Skeletal muscle tissue (tissue), 5 donors: Measurements from ENCODE around the gene PRPF39. TPM values are rescaled to one million over a fixed set of nuclear protein-coding genes. Genes with fewer than 3 reads are reported as not detected.
A peak's percentile ranks its signal among the peaks of the same experiment; 100 is the strongest.

Experiments
- H3K27ac ChIP-seq: one replicate; pipeline ENCODE4 v1.7.0; 2013; ENCODE audit warnings: mild to moderate bottlenecking, low read depth, low read length, inconsistent platforms
- H3K27me3 ChIP-seq, 3 donors: one replicate each; pipeline ENCODE4 v1.7.0; 2013; ENCODE audit warnings: low read length in 3 of 3; ENCODE audit not compliant: control insufficient read depth in 3 of 3, insufficient read depth in 3 of 3
- H3K36me3 ChIP-seq, 3 donors: one replicate each; pipeline ENCODE4 v1.7.0; 2013; ENCODE audit warnings: low read length in 3 of 3; ENCODE audit not compliant: control insufficient read depth in 3 of 3, insufficient read depth in 3 of 3
- H3K4me1 ChIP-seq, 3 donors: one replicate each; pipeline ENCODE4 v1.7.0; 2013; ENCODE audit warnings: low read length in 3 of 3, mild to moderate bottlenecking in 3 of 3; ENCODE audit not compliant: control insufficient read depth in 3 of 3, insufficient read depth in 3 of 3
- H3K4me3 ChIP-seq, 3 donors: one replicate each; pipeline ENCODE4 v1.7.0; 2013; ENCODE audit warnings: low read length in 3 of 3
- H3K9ac ChIP-seq, 3 donors: one replicate each; pipeline ENCODE4 v1.7.0; 2013; ENCODE audit warnings: low read length in 3 of 3, mild to moderate bottlenecking in 3 of 3, moderate library complexity in 2 of 3, low read depth in 1 of 3
- H3K9me3 ChIP-seq, 3 donors: one replicate each; pipeline ENCODE4 v1.7.0; 2013; ENCODE audit warnings: low read length in 3 of 3; ENCODE audit not compliant: control insufficient read depth in 3 of 3
- small RNA-seq: library from RNA; depleted of rRNA; stranded (forward); fragments of <200 nt; gene quantifications from one replicate; pipeline ENCODE3, GENCODE V24; 2014
- total RNA-seq: library from RNA; depleted of rRNA; stranded (reverse); fragments of >200 nt; gene quantifications from one replicate; pipeline ENCODE4 v1.2.3, GENCODE V29; 2014
- donor health status: Osteomylitis.

PRPF39 gene
- total RNA-seq, 1 donor from 2014 or later = 33.9 TPM

- no peaks in the 10 kb centered on the region for H3K27me3 ChIP-seq
- no peaks in the 10 kb centered on the region for H3K4me1 ChIP-seq
- no peak overlapping the region for H3K27ac ChIP-seq
- peaks cover 0 to 4% (median 0%) of the 10 kb centered on the region in 3 donors for H3K36me3 ChIP-seq
- no peaks in the 10 kb centered on the region for H3K9me3 ChIP-seq
- no peak overlapping the region for H3K9ac ChIP-seq
- no peak overlapping the region for H3K4me3 ChIP-seq
Measured at GRCh38 chr14:45145214-45145613, 61.3 kb downstream of the PRPF39 start.

GRCh38 chr14:45149602-45150001 is 65.7 kb downstream of the PRPF39 start:
- no peak overlapping the region for H3K4me3 ChIP-seq
- no peaks in the 10 kb centered on the region for H3K27me3 ChIP-seq
- H3K9me3 ChIP-seq = no peaks in the 10 kb centered on the region
- H3K27ac ChIP-seq = no peak overlapping the region
- H3K4me1 ChIP-seq = no peaks in the 10 kb centered on the region
- no peak overlapping the region for H3K9ac ChIP-seq
- peaks cover 0 to 4% (median 0%) of the 10 kb centered on the region in 3 donors for H3K36me3 ChIP-seq

GRCh38 chr14:45150386-45150890 is 66.5 kb downstream of the PRPF39 start:
- Histone ChIP-seq H3K9ac (no peak overlapping the region), H3K27ac (no peak overlapping the region), H3K9me3 (no peaks in the 10 kb centered on the region), H3K36me3 (peaks cover 0 to 4% (median 0%) of the 10 kb centered on the region in 3 donors), H3K27me3 (no peaks in the 10 kb centered on the region), H3K4me1 (no peaks in the 10 kb centered on the region), H3K4me3 (no peak overlapping the region)

GRCh38 chr14:45156067-45156466 is 72.2 kb downstream of the PRPF39 start:
- Histone ChIP-seq H3K9me3 (no peaks in the 10 kb centered on the region), H3K36me3 (no peaks in the 10 kb centered on the region), H3K27me3 (no peaks in the 10 kb centered on the region), H3K4me3 (no peak overlapping the region), H3K4me1 (no peaks in the 10 kb centered on the region), H3K27ac (no peak overlapping the region), H3K9ac (no peak overlapping the region)

Small RNA genes within 50 kb of the gene (small RNA-seq; reads per million reads assigned to genes)
- 0.14 reads per million for gene RF00151
- 1,805 reads per million, percentile 99 among the genes with 10 or more reads in this experiment for gene SNORD127

Other genes starting within 250 kb of the PRPF39 start
- 24.0 TPM for gene KLHL28, start 122.2 kb upstream of the PRPF39 start, total RNA-seq
- 42.3 TPM for gene TOGARAM1, start 121.9 kb upstream of the PRPF39 start, total RNA-seq
- 67.8 TPM for gene FKBP3, start 50.4 kb downstream of the PRPF39 start, total RNA-seq
- 7.3 TPM for gene FANCM, start 51.8 kb downstream of the PRPF39 start, total RNA-seq
- 14.6 TPM for gene MIS18BP1, start 169.1 kb downstream of the PRPF39 start, total RNA-seq